Right ventricle myocardium superior (tissue), 1 donor: ENCODE data around the gene XDH. TPM values are rescaled to one million over a fixed set of nuclear protein-coding genes. Genes with fewer than 3 reads are reported as not detected.

Experiments
- ATAC-seq: fragments of 200-7000 bp; cut with Tn5 transposase; one replicate; pipeline ENCODE4 v1.9.1; 2020; ENCODE audit warnings: mild to moderate bottlenecking; ENCODE audit not compliant: poor library complexity
- DNase-seq: peaks from one replicate; pipeline ENCODE4 v3.0.0-alpha.2; 2020
- intact Hi-C: fragments of 100-400 bp; cut with DNase I; formaldehyde crosslinking; loops from one replicate; pipeline ENCODE4 v1.11.2; 2022
- total RNA-seq: library from RNA; stranded (reverse); fragmentation: NEBNext Ultra II Directional; extraction: Animal tissue kit (Norgen Biotek cat#: 25700); gene quantifications from one replicate; pipeline ENCODE4 v1.2.1, GENCODE V29; 2021
- donor health status: DM: no; HTN: yes; CAD: no; lungs with severe emphysema.

The XDH gene
- total RNA-seq, 1 donor from 2014 or later, result 0.13 TPM

- intact Hi-C loops, result no loop called here
- no peak for ATAC-seq
- no peak for DNase-seq
Observed at GRCh38 chr2:31317396-31317795, 97.1 kb downstream of the XDH start.

GRCh38 chr2:31314761-31315160 lies 99.8 kb downstream of the XDH start:
- DNase-seq (no peak), ATAC-seq (no peak)
- intact Hi-C loops, result no loop called here

GRCh38 chr2:31312898-31313297 lies 101.6 kb downstream of the XDH start:
- DNase-seq (no peak), ATAC-seq (no peak)
- intact Hi-C loops, result no loop called here

- intact Hi-C loops, result no loop called here
- DNase-seq (no peak), ATAC-seq (no peak)
Observed at GRCh38 chr2:31304816-31305215, 109.7 kb downstream of the XDH start.

GRCh38 chr2:31302940-31303563 lies 111.5 kb downstream of the XDH start:
- ATAC-seq (peak; percentile 96), DNase-seq (peak; percentile 71)
- intact Hi-C loops, result no loop called here

GRCh38 chr2:31300309-31300708 lies 114.2 kb downstream of the XDH start:
- DNase-seq, result no peak
- ATAC-seq, result no peak
- intact Hi-C loops, result no loop called here

- no peak for ATAC-seq
- intact Hi-C loops, result no loop called here
- no peak for DNase-seq
Observed at GRCh38 chr2:31299547-31299946, 115.0 kb downstream of the XDH start.

- intact Hi-C loops, result no loop called here
- peak; percentile 12 for ATAC-seq
- no peak for DNase-seq
Observed at GRCh38 chr2:31297751-31298150, 116.8 kb downstream of the XDH start.

- intact Hi-C loops, result no loop called here
- ATAC-seq (peak; percentile 38), DNase-seq (no peak)
Observed at GRCh38 chr2:31296641-31297287, 117.8 kb downstream of the XDH start.

GRCh38 chr2:31294196-31294595 lies 120.3 kb downstream of the XDH start:
- no peak for ATAC-seq
- no peak for DNase-seq
- intact Hi-C loops, result no loop called here

GRCh38 chr2:31287654-31288053 lies 126.9 kb downstream of the XDH start:
- no peak for ATAC-seq
- DNase-seq, result no peak
- intact Hi-C loops, result no loop called here

- DNase-seq, result no peak
- no peak for ATAC-seq
- intact Hi-C loops, result no loop called here
Observed at GRCh38 chr2:31286961-31287550, 127.5 kb downstream of the XDH start.

- DNase-seq (no peak), ATAC-seq (no peak)
- intact Hi-C loops, result no loop called here
Observed at GRCh38 chr2:31286230-31286629, 128.3 kb downstream of the XDH start.

Other genes starting within 250 kb of the XDH start
- 0.32 TPM for gene CAPN14, start 197.2 kb downstream of the XDH start, total RNA-seq
- gene EHD3, start 180.6 kb downstream of the XDH start, total RNA-seq, result 23.0 TPM
- gene SRD5A2, start 166.2 kb upstream of the XDH start, total RNA-seq, result not detected